ENCODE results near the gene GIT2.
"Not testable (repeated sequence)": the region's sequence is repeated elsewhere in the genome, so short reads cannot be mapped to it uniquely, and the experiment has no call there.

GIT2 gene

GRCh38 chr12:109940339-109940923 lies 55.7 kb downstream of the GIT2 start:
- DNase-seq = no peak

- no peak for DNase-seq
Observed at GRCh38 chr12:109939504-109939903, 56.7 kb downstream of the GIT2 start.

GRCh38 chr12:109938947-109939346 lies 57.2 kb downstream of the GIT2 start:
- DNase-seq = no peak

GRCh38 chr12:109937371-109937770 lies 58.8 kb downstream of the GIT2 start:
- DNase-seq = no peak

GRCh38 chr12:109934026-109934425 lies 62.1 kb downstream of the GIT2 start:
- DNase-seq = no peak

- DNase-seq = no peak
Observed at GRCh38 chr12:109932878-109933503, 63.2 kb downstream of the GIT2 start.

- no peak for DNase-seq
Observed at GRCh38 chr12:109931143-109931542, 65.0 kb downstream of the GIT2 start.

GRCh38 chr12:109930028-109930800 lies 66.0 kb downstream of the GIT2 start:
- no peak for DNase-seq

- DNase-seq = not testable (repeated sequence)
Observed at GRCh38 chr12:109929326-109929725, 66.8 kb downstream of the GIT2 start.

- no peak for DNase-seq
Observed at GRCh38 chr12:109928058-109928656, 68.0 kb downstream of the GIT2 start.

GRCh38 chr12:109927622-109928021 lies 68.5 kb downstream of the GIT2 start:
- peak; percentile 43 for DNase-seq

GRCh38 chr12:109926488-109927210 lies 69.5 kb downstream of the GIT2 start:
- DNase-seq = no peak

GRCh38 chr12:109926016-109926415 lies 70.2 kb downstream of the GIT2 start:
- DNase-seq = no peak

- DNase-seq = no peak
Observed at GRCh38 chr12:109925185-109925840, 70.9 kb downstream of the GIT2 start.

GRCh38 chr12:109923481-109924245 lies 72.5 kb downstream of the GIT2 start:
- DNase-seq = no peak

- DNase-seq = no peak
Observed at GRCh38 chr12:109923038-109923437, 73.1 kb downstream of the GIT2 start.

- no peak for DNase-seq
Observed at GRCh38 chr12:109921982-109922381, 74.2 kb downstream of the GIT2 start.

GRCh38 chr12:109920261-109920780 lies 75.8 kb downstream of the GIT2 start:
- DNase-seq = peak; percentile 33

- DNase-seq = peak; percentile 32
Observed at GRCh38 chr12:109919456-109919855, 76.7 kb downstream of the GIT2 start.

GRCh38 chr12:109916045-109916444 lies 80.1 kb downstream of the GIT2 start:
- no peak for DNase-seq

All from fibroblast of skin of right quadriceps (primary cell).